Hematopoietic multipotent progenitor cell (in vitro differentiated cells): ENCODE measurements around the gene ADORA2A. TPM values are rescaled to one million over a fixed set of nuclear protein-coding genes. Genes with fewer than 3 reads are reported as not detected.

Experiments used
- DNase-seq, 3 donors: peaks; one replicate each; pipeline ENCODE4 v3.0.0-alpha.2; 2011 to 2015; ENCODE audit warnings: low read depth in 2 of 3, low spot score in 2 of 3
- total RNA-seq: library from RNA; depleted of rRNA; stranded (reverse); fragments of >200 nt; gene quantifications from one replicate; pipeline ENCODE4 v1.2.3, GENCODE V29; 2012

The ADORA2A gene
- total RNA-seq, 1 donor = 12.4 TPM

GRCh38 chr22:24416611-24417010 is 10.8 kb upstream of the ADORA2A start:
- DNase-seq = no peak

- no peak for DNase-seq
Observed at GRCh38 chr22:24417200-24417599, 10.2 kb upstream of the ADORA2A start.

- no peak for DNase-seq
Observed at GRCh38 chr22:24417901-24418641, 9.3 kb upstream of the ADORA2A start.

- DNase-seq = no peak
Observed at GRCh38 chr22:24418786-24419474, 8.5 kb upstream of the ADORA2A start.

GRCh38 chr22:24419475-24419850 is 7.9 kb upstream of the ADORA2A start:
- DNase-seq = no peak

- no peak for DNase-seq
Observed at GRCh38 chr22:24420072-24420976, 7.1 kb upstream of the ADORA2A start.

GRCh38 chr22:24420977-24421343 is 6.4 kb upstream of the ADORA2A start:
- DNase-seq = no peak

GRCh38 chr22:24421428-24421931 is 5.9 kb upstream of the ADORA2A start:
- DNase-seq = peak in 2 of 3 donors; percentile 42 to 45

- no peak for DNase-seq
Observed at GRCh38 chr22:24422102-24422665, 5.2 kb upstream of the ADORA2A start.

GRCh38 chr22:24423519-24424000 is 3.8 kb upstream of the ADORA2A start:
- DNase-seq = peak in 2 of 3 donors; percentile 39 to 60

- DNase-seq = no peak
Observed at GRCh38 chr22:24424001-24424900, 3.1 kb upstream of the ADORA2A start.

GRCh38 chr22:24424901-24425775 is 2.3 kb upstream of the ADORA2A start:
- no peak for DNase-seq

- DNase-seq = no peak
Observed at GRCh38 chr22:24426436-24426835, 963 bp upstream of the ADORA2A start.

- no peak for DNase-seq
Observed at GRCh38 chr22:24426851-24427499, 424 bp upstream of the ADORA2A start.

- DNase-seq = peak in 1 of 3 donors; percentile 79
Observed at GRCh38 chr22:24428751-24429410, 1.5 kb downstream of the ADORA2A start.

GRCh38 chr22:24429411-24430365 is 2.3 kb downstream of the ADORA2A start:
- DNase-seq = no peak
